Cardiac muscle cell (in vitro differentiated cells and primary cell): ENCODE measurements around the gene HMGCLL1. TPM values are rescaled to one million over a fixed set of nuclear protein-coding genes. Genes with fewer than 3 reads are reported as not detected.
A peak's percentile ranks its signal among the peaks of the same experiment; 100 is the strongest.

Source experiments
- DNase-seq, 2 donors: peaks; one replicate each; pipeline versions ENCODE4 v3.0.0 to v3.0.0-alpha.2; 2010 to 2017; ENCODE audit warnings: low read depth in 1 of 2, low spot score in 1 of 2
- H3K27ac ChIP-seq: fragments of 200-600 bp; sonication (generic); 2 replicates; pipeline ENCODE4 v1.5.1; 2016
- H3K27me3 ChIP-seq: fragments of 200-600 bp; sonication (generic); 2 replicates; pipeline ENCODE4 v1.6.0; 2016; ENCODE audit warnings: control low read depth
- H3K36me3 ChIP-seq: fragments of 200-600 bp; sonication (generic); 2 replicates; pipeline ENCODE4 v1.5.1; 2016; ENCODE audit warnings: control low read depth
- H3K4me1 ChIP-seq: fragments of 200-600 bp; sonication (generic); 2 replicates; pipeline ENCODE4 v1.8.1; 2017; ENCODE audit warnings: low read depth, mild to moderate bottlenecking, mixed run types
- H3K4me3 ChIP-seq: fragments of 200-600 bp; sonication (generic); 2 replicates; pipeline ENCODE4 v1.5.1; 2016; ENCODE audit warnings: mild to moderate bottlenecking
- H3K9me3 ChIP-seq: fragments of 200-600 bp; sonication (generic); 2 replicates; pipeline ENCODE4 v1.5.1; 2017; ENCODE audit warnings: low read depth, mild to moderate bottlenecking, control low read depth
- polyA plus RNA-seq: library from polyadenylated mRNA; unstranded; fragments of >200 nt; fragmentation: Nextera tagmentation; extraction: Ambion mirVana; gene quantifications from 2 replicates; pipeline ENCODE4 v1.2.1, GENCODE V29; 2016
- total RNA-seq: library from RNA; depleted of rRNA; stranded (reverse); fragments of >200 nt; gene quantifications from 2 replicates; pipeline ENCODE4 v1.2.3, GENCODE V29; 2016
- TF ChIP-seq, protein P1 (sequence below): IDR thresholded peaks from 2 replicates; pipeline ENCODE4 v1.5.1; 2012; ENCODE audit warnings: low read depth, mild to moderate bottlenecking, low read length

The HMGCLL1 gene
- total and polyA plus RNA-seq, 2 experiments from 2014 or later: 13.6 to 34.0 TPM

DNA sequence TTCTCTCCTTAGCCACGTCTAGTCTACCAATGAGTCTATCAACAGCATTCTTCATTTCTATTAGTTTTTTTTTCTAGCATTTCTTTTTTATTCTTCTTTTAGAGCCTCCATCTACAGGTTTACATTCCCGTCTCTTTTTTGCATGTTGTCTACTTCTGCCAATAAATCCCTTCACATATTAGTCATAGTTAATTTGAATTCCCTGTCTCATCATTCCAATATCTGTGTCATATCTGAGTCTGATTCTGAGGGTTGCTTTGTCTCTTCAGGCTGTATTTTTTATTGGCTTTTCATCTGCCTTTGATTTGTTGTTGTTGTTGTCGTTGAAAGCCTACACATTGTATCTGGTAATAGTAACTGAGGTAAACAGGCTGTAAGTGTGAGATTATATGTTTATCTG lies 104.6 kb downstream of the HMGCLL1 start:
- Histone ChIP-seq H3K9me3 (no peaks in the 10 kb centered on the region), H3K4me3 (no peak overlapping the region), H3K36me3 (no peaks in the 10 kb centered on the region), H3K4me1 (no peaks in the 10 kb centered on the region), H3K27me3 (no peaks in the 10 kb centered on the region), H3K27ac (no peak overlapping the region)
- DNase-seq: no peak
- TF ChIP-seq, protein P1, sequence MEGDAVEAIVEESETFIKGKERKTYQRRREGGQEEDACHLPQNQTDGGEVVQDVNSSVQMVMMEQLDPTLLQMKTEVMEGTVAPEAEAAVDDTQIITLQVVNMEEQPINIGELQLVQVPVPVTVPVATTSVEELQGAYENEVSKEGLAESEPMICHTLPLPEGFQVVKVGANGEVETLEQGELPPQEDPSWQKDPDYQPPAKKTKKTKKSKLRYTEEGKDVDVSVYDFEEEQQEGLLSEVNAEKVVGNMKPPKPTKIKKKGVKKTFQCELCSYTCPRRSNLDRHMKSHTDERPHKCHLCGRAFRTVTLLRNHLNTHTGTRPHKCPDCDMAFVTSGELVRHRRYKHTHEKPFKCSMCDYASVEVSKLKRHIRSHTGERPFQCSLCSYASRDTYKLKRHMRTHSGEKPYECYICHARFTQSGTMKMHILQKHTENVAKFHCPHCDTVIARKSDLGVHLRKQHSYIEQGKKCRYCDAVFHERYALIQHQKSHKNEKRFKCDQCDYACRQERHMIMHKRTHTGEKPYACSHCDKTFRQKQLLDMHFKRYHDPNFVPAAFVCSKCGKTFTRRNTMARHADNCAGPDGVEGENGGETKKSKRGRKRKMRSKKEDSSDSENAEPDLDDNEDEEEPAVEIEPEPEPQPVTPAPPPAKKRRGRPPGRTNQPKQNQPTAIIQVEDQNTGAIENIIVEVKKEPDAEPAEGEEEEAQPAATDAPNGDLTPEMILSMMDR: no peak

DNA sequence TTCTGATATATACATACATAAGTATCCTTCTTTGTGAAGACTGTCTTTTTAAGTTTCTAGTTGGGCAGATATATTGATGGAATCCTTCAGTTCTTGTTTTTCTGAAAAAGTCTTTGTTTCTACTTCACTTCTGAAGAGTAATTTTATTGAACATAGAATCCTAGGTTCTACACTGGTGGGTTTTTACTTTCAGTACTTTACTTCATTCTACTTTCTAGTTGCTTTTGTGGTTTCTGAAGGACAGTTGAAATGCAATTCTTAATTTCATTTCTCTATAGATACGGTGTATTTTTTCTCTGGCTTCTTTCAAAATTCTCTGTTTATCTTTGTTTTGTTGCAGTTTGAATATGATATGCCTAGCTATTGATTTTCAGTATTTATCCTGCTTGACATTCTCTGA lies 105.3 kb downstream of the HMGCLL1 start:
- no peaks in the 10 kb centered on the region for H3K4me1 ChIP-seq
- no peaks in the 10 kb centered on the region for H3K9me3 ChIP-seq
- H3K4me3 ChIP-seq: no peak overlapping the region
- TF ChIP-seq, protein P1: no peak
- H3K27me3 ChIP-seq: no peaks in the 10 kb centered on the region
- no peak overlapping the region for H3K27ac ChIP-seq
- no peaks in the 10 kb centered on the region for H3K36me3 ChIP-seq
- no peak for DNase-seq

DNA sequence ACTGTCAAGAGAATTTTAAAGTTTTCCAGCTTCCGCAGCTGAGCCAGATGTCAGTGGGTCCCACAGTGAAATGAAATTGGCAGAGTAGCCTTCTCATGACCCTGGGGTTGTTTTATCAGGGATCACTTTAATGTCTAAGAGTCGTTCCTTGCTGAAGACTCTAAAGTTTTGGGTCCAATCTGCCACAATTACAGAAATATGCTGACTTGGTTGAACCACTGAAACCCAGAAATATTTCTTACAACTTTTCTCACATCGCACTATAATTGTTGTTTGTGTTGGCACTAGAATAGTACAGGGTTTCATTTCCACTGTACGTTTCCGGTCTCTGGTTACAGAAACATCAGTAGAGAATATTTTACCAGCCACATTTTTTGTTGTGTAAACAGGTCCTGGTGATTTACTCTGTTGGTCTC lies 109.0 kb downstream of the HMGCLL1 start:
- peak in 1 of 2 donors; percentile 13 for DNase-seq
- Histone ChIP-seq H3K4me1 (no peaks in the 10 kb centered on the region), H3K4me3 (no peak overlapping the region), H3K27ac (no peak overlapping the region), H3K36me3 (no peaks in the 10 kb centered on the region), H3K9me3 (no peaks in the 10 kb centered on the region), H3K27me3 (no peaks in the 10 kb centered on the region)
- TF ChIP-seq, protein P1: no peak

DNA sequence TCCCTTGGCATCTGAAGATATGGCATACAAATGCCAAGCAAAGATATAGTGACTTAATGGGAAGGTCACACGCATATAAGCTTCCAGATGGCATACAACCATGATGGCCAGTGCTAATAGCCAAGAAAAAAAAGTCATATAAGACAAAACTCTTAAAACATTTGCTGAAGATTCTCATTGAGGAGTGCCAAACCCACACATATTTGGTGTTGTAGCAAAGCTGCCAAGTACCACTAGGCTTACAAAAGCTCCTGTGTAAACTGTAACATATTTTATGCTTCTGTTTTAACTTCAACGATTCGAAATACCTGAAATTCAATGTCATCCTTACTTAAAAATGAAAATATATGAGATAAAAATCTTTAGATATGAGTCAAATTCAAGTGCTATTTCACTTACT lies 123.0 kb downstream of the HMGCLL1 start:
- Histone ChIP-seq H3K36me3 (no peaks in the 10 kb centered on the region), H3K27me3 (no peaks in the 10 kb centered on the region), H3K4me1 (no peaks in the 10 kb centered on the region), H3K4me3 (no peak overlapping the region), H3K27ac (no peak overlapping the region), H3K9me3 (no peaks in the 10 kb centered on the region)
- TF ChIP-seq, protein P1: no peak
- DNase-seq: no peak

DNA sequence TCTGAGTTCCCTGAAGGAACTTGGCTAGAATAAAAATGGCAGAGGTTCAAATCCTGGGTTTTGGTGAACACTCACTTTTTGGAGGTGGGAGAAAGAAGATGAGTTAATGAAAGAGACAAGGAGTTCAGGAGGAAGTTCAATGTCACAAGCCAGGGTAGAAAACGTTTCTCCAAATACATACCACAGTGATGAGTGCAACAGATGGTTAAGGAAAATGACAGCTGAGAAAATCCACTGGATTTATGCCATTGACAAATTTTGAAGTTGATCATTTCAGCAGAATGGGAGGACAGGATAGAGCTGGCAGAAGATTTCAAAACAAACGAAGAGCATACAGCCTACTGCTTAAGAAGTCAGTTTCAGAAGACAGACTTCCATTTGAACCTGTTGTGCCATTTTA lies 129.0 kb downstream of the HMGCLL1 start:
- TF ChIP-seq, protein P1: no peak
- H3K4me3 ChIP-seq: no peak overlapping the region

DNA sequence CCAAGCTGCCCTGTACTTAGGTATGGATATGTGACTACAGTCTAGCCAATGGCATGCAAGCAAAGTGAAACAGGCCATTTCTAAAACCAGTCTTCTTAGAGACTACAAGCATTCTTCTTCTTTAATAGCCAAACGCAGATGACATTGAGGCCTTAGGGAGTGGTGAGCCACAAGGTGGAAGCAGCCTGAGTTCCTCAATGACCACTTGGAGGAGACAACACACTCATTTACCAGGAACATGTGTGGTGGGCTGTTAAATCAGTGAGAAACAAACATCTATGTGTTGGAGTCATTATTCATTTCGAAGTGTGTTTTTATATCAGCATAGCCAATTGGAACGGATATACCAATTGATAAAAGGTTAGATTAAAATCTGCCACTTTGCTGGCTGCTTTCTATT lies 129.8 kb downstream of the HMGCLL1 start:
- DNase-seq: peak in 1 of 2 donors; percentile 41
- no peak overlapping the region for H3K4me3 ChIP-seq
- H3K27me3 ChIP-seq: no peaks in the 10 kb centered on the region
- H3K4me1 ChIP-seq: peaks cover 22% of the 10 kb centered on the region
- TF ChIP-seq, protein P1: no peak
- no peaks in the 10 kb centered on the region for H3K9me3 ChIP-seq
- H3K36me3 ChIP-seq: no peaks in the 10 kb centered on the region
- peak overlapping the region; percentile 34 for H3K27ac ChIP-seq

More for the DNA sequence above, 129.0 kb downstream of the HMGCLL1 start:
- no peaks in the 10 kb centered on the region for H3K9me3 ChIP-seq
- H3K27ac ChIP-seq: no peak overlapping the region
- DNase-seq: no peak
- no peaks in the 10 kb centered on the region for H3K27me3 ChIP-seq
- peaks cover 14% of the 10 kb centered on the region for H3K4me1 ChIP-seq
- H3K36me3 ChIP-seq: no peaks in the 10 kb centered on the region
